Measurements from ENCODE around the gene DDB1. TPM values are rescaled to one million over a fixed set of nuclear protein-coding genes. Genes with fewer than 3 reads are reported as not detected.

DDB1 gene
- total and polyA plus RNA-seq, 2 of the 13 experiments (the other 11 are each of a cell fraction or from before 2014, with no cell fraction given) = 217 to 266 TPM

GRCh38 chr11:61334434-61335354 is 1.8 kb upstream of the DDB1 start (continued):
- peak; percentile 37; the same call in 1 of the 2 replicates for TF ChIP-seq NRL (CRISPR knock-in tag; IDR thresholded peaks at IDR 0.05; ENCODE audit: borderline replicate concordance)
- TF ChIP-seq ZNF253 (CRISPR knock-in tag; IDR thresholded peaks at IDR 0.05; ENCODE audit: borderline replicate concordance) = no peak
- TF ChIP-seq HOXA3 (CRISPR knock-in tag; IDR thresholded peaks at IDR 0.05) = peak; percentile 52; the same call in 1 of the 2 replicates
- 0 out of 2 replicates have a peak, but pooled peaks have one; percentile 30 for TF ChIP-seq BCL6 (CRISPR knock-in tag; IDR thresholded peaks at IDR 0.05)
- no peak for TF ChIP-seq ZNF484 (CRISPR knock-in tag; IDR thresholded peaks at IDR 0.05; ENCODE audit: borderline replicate concordance, low read depth)
- TF ChIP-seq ATF2 (CRISPR knock-in tag; IDR thresholded peaks at IDR 0.05) = peak; percentile 52; the same call in 1 of the 2 replicates
- no peak for TF ChIP-seq ZNF558 (CRISPR knock-in tag; IDR thresholded peaks at IDR 0.05; ENCODE audit: borderline replicate concordance)
- TF ChIP-seq ZNF607 (CRISPR knock-in tag; IDR thresholded peaks at IDR 0.05; ENCODE audit: borderline replicate concordance) = no peak; the same call in 1 of the 2 replicates
- peak; percentile 42; the same call in 1 of the 2 replicates for TF ChIP-seq ZBTB20 (CRISPR knock-in tag; IDR thresholded peaks at IDR 0.05; ENCODE audit: borderline replicate concordance, low read depth)
- 0 out of 2 replicates have a peak, but pooled peaks have one; percentile 18 for TF ChIP-seq CBFB (CRISPR knock-in tag; IDR thresholded peaks at IDR 0.05)
- peak; percentile 73 for TF ChIP-seq ZNF414 (CRISPR knock-in tag; IDR thresholded peaks at IDR 0.05)
- peak; percentile 44; the same call in 1 of the 2 replicates for TF ChIP-seq CREM (IDR thresholded peaks at IDR 0.05)
- TF ChIP-seq CREM (CRISPR knock-in tag; IDR thresholded peaks at IDR 0.05) = no peak
- TF ChIP-seq ZNF563 (CRISPR knock-in tag; IDR thresholded peaks at IDR 0.05) = 0 out of 2 replicates have a peak, but pooled peaks have one; percentile 26
- TF ChIP-seq POLR2AphosphoS5 (IDR thresholded peaks at IDR 0.05; ENCODE audit: low read depth, low read length) = peak; percentile 94
- TF ChIP-seq MIXL1 (CRISPR knock-in tag; IDR thresholded peaks at IDR 0.05) = peak; percentile 89
- peak; percentile 78 for TF ChIP-seq PAXIP1 (CRISPR knock-in tag; conservative IDR thresholded peaks at IDR 0.05)
- 0 out of 2 replicates have a peak, but pooled peaks have one; percentile 24 for TF ChIP-seq PHF20 (CRISPR knock-in tag; IDR thresholded peaks at IDR 0.05)
- peak; percentile 71; the same call in 1 of the 2 replicates for TF ChIP-seq ZNF605 (CRISPR knock-in tag; IDR thresholded peaks at IDR 0.05)
- TF ChIP-seq KMT2A (CRISPR knock-in tag; IDR thresholded peaks at IDR 0.05) = peak; percentile 43; the same call in 1 of the 2 replicates
- no peak for TF ChIP-seq LCORL (IDR thresholded peaks at IDR 0.05)
- peak; percentile 58 for TF ChIP-seq LCORL (CRISPR knock-in tag; IDR thresholded peaks at IDR 0.05)
- TF ChIP-seq HNRNPLL (IDR thresholded peaks at IDR 0.05; ENCODE audit: low read depth, low read length, poor library complexity, severe bottlenecking) = no peak
- peak; percentile 77 for TF ChIP-seq SAP130 (CRISPR knock-in tag; IDR thresholded peaks at IDR 0.05; ENCODE audit: low read depth)
- no peak for TF ChIP-seq ZNF33A (CRISPR knock-in tag; IDR thresholded peaks at IDR 0.05; ENCODE audit: borderline replicate concordance)
